Activated B cell treated with CpG ODN at 0.5 μM for 24 hours (primary cell): ENCODE results near the gene SLC8A3. TPM values are rescaled to one million over a fixed set of nuclear protein-coding genes. Genes with fewer than 3 reads are reported as not detected.

Source experiments
- ATAC-seq: fragments of 200-7000 bp; cut with Tn5 transposase; one replicate; pipeline ENCODE4 v1.10.0; 2021; ENCODE audit warnings: low read depth, mild to moderate bottlenecking, moderate library complexity
- CTCF ChIA-PET: fragments of 350-600 bp; sonication (Branson Sonifier 250); formaldehyde crosslinking; loops from one replicate; lab custom pipeline; 2021; ENCODE audit warnings: antibody characterized with exemption; lab: Charles Lee
- POLR2A ChIA-PET: fragments of 350-600 bp; sonication (Branson Sonifier 250); formaldehyde crosslinking; loops from one replicate; lab custom pipeline; 2021; ENCODE audit warnings: antibody characterized with exemption; lab: Charles Lee
- DNase-seq: peaks from one replicate; pipeline ENCODE4 v3.0.0; 2022
- H3K27ac Mint-ChIP-seq: one replicate; pipeline ENCODE4 v1.8.0; 2020; ENCODE audit warnings: mixed read lengths
- H3K27me3 Mint-ChIP-seq: one replicate; pipeline ENCODE4 v1.8.0; 2021; ENCODE audit warnings: mixed read lengths
- H3K36me3 Mint-ChIP-seq: one replicate; pipeline ENCODE4 v1.8.0; 2021; ENCODE audit warnings: low read depth, mixed read lengths
- H3K4me1 Mint-ChIP-seq: one replicate; pipeline ENCODE4 v1.8.0; 2021; ENCODE audit warnings: mixed read lengths
- H3K4me3 Mint-ChIP-seq: one replicate; pipeline ENCODE4 v1.8.0; 2020; ENCODE audit warnings: mild to moderate bottlenecking, mixed read lengths
- H3K9me3 Mint-ChIP-seq: one replicate; pipeline ENCODE4 v1.8.0; 2020; ENCODE audit warnings: mixed read lengths
- CTCF ChIP-seq: fragments of 200-600 bp; IDR thresholded peaks from one replicate; pipeline ENCODE4 v1.8.0; 2022; ENCODE audit warnings: antibody characterized with exemption, mild to moderate bottlenecking
- intact Hi-C: fragments of 100-400 bp; cut with micrococcal nuclease; formaldehyde crosslinking; loops from one replicate; pipeline ENCODE4 v1.15.1; 2024
- total RNA-seq: library from RNA; stranded (reverse); gene quantifications from 2 replicates; pipeline ENCODE4 v1.2.3, GENCODE V29; 2022

The SLC8A3 gene
- total RNA-seq, 1 donor from 2014 or later: 0.13 TPM

- POLR2A ChIA-PET: no interaction called here
- Mint-ChIP-seq H3K9me3 (no peaks in the 10 kb centered on the region), H3K27ac (no peak overlapping the region)
Observed at GRCh38 chr14:69999261-69999674, 189.5 kb downstream of the SLC8A3 start.

GRCh38 chr14:69997849-69998248, 190.9 kb downstream of the SLC8A3 start:
- Mint-ChIP-seq H3K9me3 (no peaks in the 10 kb centered on the region), H3K27ac (no peak overlapping the region), H3K27me3 (peaks cover 9% of the 10 kb centered on the region), H3K36me3 (no peaks in the 10 kb centered on the region), H3K4me3 (no peak overlapping the region), H3K4me1 (peaks cover 5% of the 10 kb centered on the region)
- ChIA-PET POLR2A (no interaction called here), CTCF (no interaction called here)
- intact Hi-C loops: no loop called here
- no peak for DNase-seq
- TF ChIP-seq CTCF: no peak
- no peak for ATAC-seq

More at GRCh38 chr14:69999261-69999674, 189.5 kb downstream of the SLC8A3 start:
- DNase-seq (no peak), ATAC-seq (no peak)
- Mint-ChIP-seq H3K27me3 (peaks cover 5% of the 10 kb centered on the region), H3K36me3 (no peaks in the 10 kb centered on the region), H3K4me3 (no peak overlapping the region), H3K4me1 (peaks cover 5% of the 10 kb centered on the region)
- TF ChIP-seq CTCF: no peak
- intact Hi-C loops: no loop called here
- CTCF ChIA-PET: no interaction called here

GRCh38 chr14:69996216-69996615, 192.5 kb downstream of the SLC8A3 start:
- no peaks in the 10 kb centered on the region for H3K36me3 Mint-ChIP-seq
- H3K4me3 Mint-ChIP-seq: no peak overlapping the region
- H3K4me1 Mint-ChIP-seq: peaks cover 5% of the 10 kb centered on the region
- intact Hi-C loops: no loop called here
- no peak for ATAC-seq
- no peak for DNase-seq
- H3K27me3 Mint-ChIP-seq: peaks cover 14% of the 10 kb centered on the region
- TF ChIP-seq CTCF: no peak
- no peaks in the 10 kb centered on the region for H3K9me3 Mint-ChIP-seq
- H3K27ac Mint-ChIP-seq: no peak overlapping the region
- CTCF ChIA-PET: no interaction called here
- POLR2A ChIA-PET: no interaction called here

Other genes with a start within 250 kb of the SLC8A3 start
- gene COX16, start 170.7 kb upstream of the SLC8A3 start, total RNA-seq: 48.8 and 50.7 TPM in 2 replicates
- 14.3 and 16.5 TPM in 2 replicates for gene SYNJ2BP, start 228.1 kb upstream of the SLC8A3 start, total RNA-seq